Measurements from ENCODE around the gene VPREB3.

VPREB3 gene

GRCh38 chr22:23752090-23752691 lies 2.0 kb downstream of the VPREB3 start:
- no peaks in the 10 kb centered on the region for H4K20me1 ChIP-seq (ENCODE audit: insufficient read depth, low read length)
- no peak overlapping the region for H2AFZ ChIP-seq (ENCODE audit: low read length)
- peak overlapping the region; percentile 71; the same call in 1 of the 2 replicates for H3K4me2 ChIP-seq (ENCODE audit: low read depth, low read length)
- no peaks in the 10 kb centered on the region for H3K36me3 ChIP-seq (replicated peaks; ENCODE audit: insufficient read depth, low read length)
- no peak overlapping the region for H3K27ac ChIP-seq (ENCODE audit: low read length)
- H3K9ac ChIP-seq (ENCODE audit: low read length): no peak overlapping the region
- H3K9me2 ChIP-seq (replicated peaks; ENCODE audit: insufficient read depth, low read length): no peaks in the 10 kb centered on the region
- H3K79me2 ChIP-seq (ENCODE audit: low read length): no peaks in the 10 kb centered on the region
- no peaks in the 10 kb centered on the region for H3K9me3 ChIP-seq (replicated peaks; ENCODE audit: insufficient read depth, low read length)
- peaks cover 3% of the 10 kb centered on the region; the same call in 1 of the 2 replicates for H3F3A ChIP-seq (ENCODE audit: insufficient read depth, low read length)
- H3K4me1 ChIP-seq (ENCODE audit: low read length): peaks cover 5% of the 10 kb centered on the region; the same call in 1 of the 2 replicates
- peak overlapping the region; percentile 79 for H3K4me3 ChIP-seq (ENCODE audit: low read length)
- DNase-seq: no peak
- H3K27me3 ChIP-seq (replicated peaks; ENCODE audit: insufficient read depth, low read length): no peaks in the 10 kb centered on the region
- TF ChIP-seq CTCF (IDR thresholded peaks at IDR 0.05; ENCODE audit: low read length): no peak
- no peak for TF ChIP-seq EZH2 (optimal IDR thresholded peaks at IDR 0.05; ENCODE audit: low read depth, low read length)
- no peak for TF ChIP-seq EZH2phosphoT487 (IDR thresholded peaks at IDR 0.05; ENCODE audit: low read length)

- Histone ChIP-seq H4K20me1 (ENCODE audit: insufficient read depth, low read length) (no peaks in the 10 kb centered on the region), H3K27me3 (replicated peaks; ENCODE audit: insufficient read depth, low read length) (no peaks in the 10 kb centered on the region), H2AFZ (ENCODE audit: low read length) (peak overlapping the region; percentile 77), H3K4me2 (ENCODE audit: low read depth, low read length) (peak overlapping the region; percentile 71), H3K9me2 (replicated peaks; ENCODE audit: insufficient read depth, low read length) (no peaks in the 10 kb centered on the region), H3K27ac (ENCODE audit: low read length) (peak overlapping the region; percentile 64), H3K4me1 (ENCODE audit: low read length) (peaks cover 5% of the 10 kb centered on the region; the same call in 1 of the 2 replicates), H3K9me3 (replicated peaks; ENCODE audit: insufficient read depth, low read length) (no peaks in the 10 kb centered on the region), H3K36me3 (replicated peaks; ENCODE audit: insufficient read depth, low read length) (no peaks in the 10 kb centered on the region), H3F3A (ENCODE audit: insufficient read depth, low read length) (peaks cover 3% of the 10 kb centered on the region; the same call in 1 of the 2 replicates), H3K79me2 (ENCODE audit: low read length) (no peaks in the 10 kb centered on the region), H3K4me3 (ENCODE audit: low read length) (peak overlapping the region; percentile 79), H3K9ac (ENCODE audit: low read length) (peak overlapping the region; percentile 80)
- TF ChIP-seq EZH2phosphoT487 (IDR thresholded peaks at IDR 0.05; ENCODE audit: low read length) (no peak), EZH2 (optimal IDR thresholded peaks at IDR 0.05; ENCODE audit: low read depth, low read length) (no peak)
- no peak for DNase-seq
These were observed 2.7 kb downstream of the VPREB3 start for GRCh38 chr22:23751441-23751996.

- Histone ChIP-seq H3K4me1 (ENCODE audit: low read length) (peaks cover 5% of the 10 kb centered on the region; the same call in 1 of the 2 replicates), H4K20me1 (ENCODE audit: insufficient read depth, low read length) (no peaks in the 10 kb centered on the region), H3K4me2 (ENCODE audit: low read depth, low read length) (peak within 1 kb of the TSS; percentile 98), H3K9me3 (replicated peaks; ENCODE audit: insufficient read depth, low read length) (no peaks in the 10 kb centered on the region), H3K36me3 (replicated peaks; ENCODE audit: insufficient read depth, low read length) (no peaks in the 10 kb centered on the region), H3K9ac (ENCODE audit: low read length) (peak within 1 kb of the TSS; percentile 80), H3K27me3 (replicated peaks; ENCODE audit: insufficient read depth, low read length) (no peaks in the 10 kb centered on the region), H2AFZ (ENCODE audit: low read length) (peak within 1 kb of the TSS; percentile 93), H3K79me2 (ENCODE audit: low read length) (no peaks in the 10 kb centered on the region), H3K9me2 (replicated peaks; ENCODE audit: insufficient read depth, low read length) (no peaks in the 10 kb centered on the region), H3F3A (ENCODE audit: insufficient read depth, low read length) (peaks cover 3% of the 10 kb centered on the region; the same call in 1 of the 2 replicates), H3K27ac (ENCODE audit: low read length) (peak within 1 kb of the TSS; percentile 64), H3K4me3 (ENCODE audit: low read length) (peak within 1 kb of the TSS; percentile 79)
- peak; percentile 95 for DNase-seq
- TF ChIP-seq CTCF (IDR thresholded peaks at IDR 0.05; ENCODE audit: low read length): peak; percentile 22; the same call in 1 of the 2 replicates
- TF ChIP-seq EZH2 (optimal IDR thresholded peaks at IDR 0.05; ENCODE audit: low read depth, low read length): no peak
These were observed 3.3 kb downstream of the VPREB3 start, which contains the start of gene ZNF70 for GRCh38 chr22:23750714-23751440. TSS of gene ZNF70 (minus strand) at chr22:23751112. CDS start at chr22:23745140, 5,972 bp downstream.
